Inflammatory macrophage treated with lipopolysaccharide for 4 hours (primary cell): ENCODE data around the gene CAPN8.
"Not testable (repeated sequence)": the region's sequence is repeated elsewhere in the genome, so short reads cannot be mapped to it uniquely, and the experiment has no call there.

Source experiments
- DNase-seq: peaks from one replicate; pipeline ENCODE4 v3.0.0-alpha.2; 2020

The CAPN8 gene

DNA sequence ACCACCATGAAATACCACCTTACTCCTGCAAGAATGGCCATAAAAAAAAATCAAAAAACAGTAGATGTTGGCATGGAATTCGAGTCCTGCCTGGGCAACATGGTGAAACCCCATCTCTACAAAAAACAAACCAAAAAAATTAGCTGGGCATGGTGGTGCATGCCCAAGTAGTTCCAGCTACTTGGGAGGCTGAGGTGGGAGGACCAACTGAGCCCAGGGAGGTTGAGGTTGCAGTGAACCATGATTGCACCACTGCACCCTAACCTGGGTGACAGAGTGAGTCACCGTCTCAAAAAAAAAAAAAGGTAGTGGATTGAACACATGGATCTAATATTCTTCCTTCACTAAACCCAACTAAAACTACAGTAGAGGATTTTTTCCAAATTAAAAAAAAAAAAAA is 146.4 kb downstream of the CAPN8 start:
- no peak for DNase-seq

DNA sequence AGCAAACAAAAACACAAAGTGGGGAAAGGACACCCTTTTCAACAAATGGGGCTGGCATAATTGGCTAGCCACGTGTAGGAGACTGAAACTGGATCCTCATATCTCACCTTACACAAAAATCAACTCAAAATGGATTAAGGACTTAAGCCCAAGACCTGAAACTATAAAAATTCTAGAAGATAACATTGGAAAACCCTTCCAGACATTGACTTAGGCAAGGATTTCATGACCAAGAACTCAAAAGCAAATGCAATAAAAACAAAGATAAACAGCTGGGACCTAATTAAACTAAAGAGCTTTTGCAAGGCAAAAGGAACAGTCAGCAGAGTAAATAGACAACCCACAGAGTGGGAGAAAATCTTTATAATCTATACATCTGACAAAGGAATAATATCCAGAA is 146.9 kb downstream of the CAPN8 start:
- DNase-seq = not testable (repeated sequence)

DNA sequence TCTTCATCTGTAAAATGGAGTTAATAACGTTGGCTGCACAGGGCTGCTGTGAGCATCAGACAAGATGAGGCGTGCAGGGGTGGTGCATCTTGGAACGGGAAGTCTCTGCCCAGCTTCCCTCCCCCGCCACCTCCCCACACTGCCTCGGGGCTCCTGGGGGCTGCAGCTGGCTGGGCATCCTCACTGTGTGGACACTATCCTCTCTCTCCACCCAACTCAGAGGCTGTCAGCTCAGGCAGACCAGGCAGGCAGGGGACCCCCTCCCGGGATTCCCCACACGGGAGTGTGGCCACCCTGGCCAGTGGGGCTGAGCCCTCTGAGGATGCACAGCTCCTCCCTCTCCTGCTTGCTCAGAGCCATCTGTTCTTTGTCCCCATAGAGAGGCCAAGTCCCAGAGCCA is 149.6 kb downstream of the CAPN8 start:
- no peak for DNase-seq

GRCh38 chr1:223515421-223515820 is 150.1 kb downstream of the CAPN8 start:
- no peak for DNase-seq

- DNase-seq = no peak
These were observed 150.9 kb downstream of the CAPN8 start for GRCh38 chr1:223514644-223515043.

DNA sequence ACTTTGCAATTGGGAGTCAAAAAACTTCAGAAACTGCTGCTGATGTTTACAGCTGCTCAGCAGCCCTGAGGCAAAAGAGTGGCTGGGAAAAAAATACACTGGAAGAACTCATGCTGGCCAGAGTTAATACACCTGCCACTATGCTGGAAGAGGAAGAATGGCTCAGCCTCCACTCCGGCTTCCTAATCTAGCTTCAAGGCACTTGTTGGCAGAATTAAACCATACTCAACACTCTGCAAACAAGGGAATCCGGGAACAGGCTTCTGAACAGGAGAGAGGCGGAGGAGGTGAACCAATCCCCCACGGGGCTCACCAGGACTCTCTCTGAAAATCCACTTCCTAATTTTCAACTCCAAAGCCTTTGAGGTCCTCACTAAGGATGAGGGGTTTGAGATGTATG is 152.2 kb downstream of the CAPN8 start:
- DNase-seq = no peak

DNA sequence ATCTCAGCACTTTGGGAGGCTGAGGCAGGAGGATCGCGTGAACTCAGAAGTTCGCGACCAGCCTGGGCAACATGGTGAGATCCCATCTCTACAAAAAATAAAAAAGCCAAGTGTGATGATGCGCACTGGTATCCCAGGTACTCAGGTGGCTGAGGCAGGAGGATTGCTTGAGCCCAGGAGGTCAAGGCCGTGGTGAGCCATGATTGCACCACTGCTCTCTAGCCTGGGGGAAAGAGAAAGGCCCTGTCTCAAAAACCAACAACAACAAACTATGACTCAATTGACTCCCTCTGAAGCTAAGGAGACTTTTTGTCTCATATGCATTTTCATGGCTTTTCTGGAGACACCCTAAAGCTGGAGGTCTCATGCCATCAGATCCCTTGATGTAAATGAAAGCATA is 153.4 kb downstream of the CAPN8 start:
- DNase-seq = no peak

DNA sequence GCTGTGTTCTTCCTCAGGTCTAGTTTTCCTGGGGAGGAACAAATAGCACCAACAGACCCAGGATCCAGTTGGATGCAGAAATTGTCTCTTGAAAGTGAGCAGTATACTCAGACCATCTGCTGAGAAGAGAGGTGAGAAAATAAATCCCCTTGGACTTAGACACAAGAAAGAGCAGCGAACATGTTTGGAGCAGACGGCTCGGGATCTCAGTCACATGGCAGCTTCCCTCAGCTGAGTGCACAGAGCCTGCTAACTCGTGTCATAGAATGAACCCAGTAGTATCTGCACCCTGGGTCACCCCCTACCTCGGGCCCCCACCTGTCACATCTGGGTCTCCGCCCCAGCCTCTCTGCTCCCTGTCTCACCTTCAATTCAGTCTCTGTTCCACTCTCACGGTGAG is 156.7 kb downstream of the CAPN8 start:
- DNase-seq = no peak

DNA sequence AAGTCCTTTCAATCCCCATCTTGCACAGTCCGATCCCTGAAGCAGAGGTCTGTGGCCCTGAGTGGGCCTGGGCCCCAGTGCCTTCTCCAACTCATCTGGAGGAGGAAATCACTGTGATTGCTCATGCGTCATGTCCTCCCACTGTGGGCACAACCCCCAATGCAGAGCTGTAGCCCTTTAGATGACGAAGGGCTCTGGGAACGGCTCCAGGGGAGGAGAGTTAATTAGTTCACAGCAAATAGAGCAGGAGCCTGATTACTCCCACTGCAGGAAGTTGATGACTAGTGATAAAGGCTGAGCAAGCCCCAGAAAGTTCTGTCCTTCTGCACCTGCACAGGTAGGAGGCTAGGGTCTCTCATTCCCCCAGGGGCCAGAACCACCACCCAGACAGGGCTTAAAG is 160.8 kb downstream of the CAPN8 start:
- DNase-seq = no peak

DNA sequence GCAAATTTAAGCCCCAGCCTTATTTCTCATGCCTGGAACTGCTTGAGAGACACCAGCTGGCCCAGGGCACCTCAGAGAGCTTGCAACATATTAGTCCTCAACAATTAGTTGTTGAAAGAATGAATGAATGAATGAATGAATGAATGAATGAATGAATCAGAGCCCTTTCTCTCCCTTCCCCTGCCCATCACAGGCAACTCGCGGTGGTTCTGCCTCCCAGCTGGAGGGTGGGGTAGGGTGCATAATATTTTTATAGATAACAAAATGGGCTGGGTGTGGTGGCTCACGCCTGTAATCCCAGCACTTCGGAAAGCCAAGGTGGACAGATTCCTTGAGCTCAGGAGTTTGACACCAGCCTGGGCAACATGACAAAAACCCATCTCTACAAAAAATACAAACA is 162.2 kb downstream of the CAPN8 start:
- DNase-seq = no peak

- DNase-seq = no peak
These were observed 164.7 kb downstream of the CAPN8 start for GRCh38 chr1:223500560-223501425.

DNA sequence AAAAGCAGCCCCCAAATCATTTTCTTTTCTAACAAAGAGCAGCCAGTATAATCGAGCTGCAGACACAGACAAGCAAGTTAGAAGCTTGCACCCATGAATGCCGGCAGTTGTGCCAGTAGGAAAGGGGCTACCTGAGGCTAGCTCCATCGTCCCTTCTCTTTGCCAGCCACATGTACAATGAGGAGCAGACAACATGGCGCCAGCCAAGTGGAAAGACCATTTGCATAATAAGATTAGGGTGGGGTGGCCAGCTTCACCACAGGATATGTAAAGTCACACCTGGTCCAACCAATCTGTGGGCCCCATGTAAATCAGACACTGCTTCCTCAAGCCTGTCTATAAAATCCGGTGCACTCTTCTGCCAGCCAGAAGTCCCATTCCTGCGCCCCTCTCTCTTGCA is 168.6 kb downstream of the CAPN8 start:
- DNase-seq = no peak

- no peak for DNase-seq
These were observed 170.4 kb downstream of the CAPN8 start for GRCh38 chr1:223494926-223495645.

DNA sequence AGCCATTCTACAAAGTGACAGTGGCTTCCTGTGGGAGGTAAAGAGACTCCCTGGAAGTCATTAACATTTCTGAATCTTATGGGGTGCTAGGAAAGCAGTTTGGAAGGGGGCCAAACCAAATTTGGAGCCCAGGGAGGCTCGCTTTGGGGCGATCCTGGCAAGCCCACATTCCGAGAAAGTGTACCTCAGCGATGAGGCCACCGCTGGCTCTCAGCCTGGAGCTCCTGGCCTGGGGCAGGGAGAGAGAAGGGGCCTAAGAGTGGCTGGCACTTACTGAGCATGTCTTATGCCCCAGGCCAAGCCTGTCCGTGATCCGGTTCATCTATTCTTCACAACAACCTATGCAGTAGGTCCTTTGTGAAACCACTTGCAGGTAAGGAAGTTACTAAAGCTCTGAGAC is 173.5 kb downstream of the CAPN8 start:
- DNase-seq = no peak
